GM19452 (cell line): ENCODE results near the gene DNAJC10.

Experiments
- ATAC-seq: cut with Tn5 transposase; IDR thresholded peaks from one replicate; pipeline ENCODE4 v1.9.1; 2021; ENCODE audit not compliant: unreplicated experiment

Gene DNAJC10

GRCh38 chr2:182831921-182832320 lies 115.9 kb downstream of the DNAJC10 start:
- ATAC-seq: no peak

DNA sequence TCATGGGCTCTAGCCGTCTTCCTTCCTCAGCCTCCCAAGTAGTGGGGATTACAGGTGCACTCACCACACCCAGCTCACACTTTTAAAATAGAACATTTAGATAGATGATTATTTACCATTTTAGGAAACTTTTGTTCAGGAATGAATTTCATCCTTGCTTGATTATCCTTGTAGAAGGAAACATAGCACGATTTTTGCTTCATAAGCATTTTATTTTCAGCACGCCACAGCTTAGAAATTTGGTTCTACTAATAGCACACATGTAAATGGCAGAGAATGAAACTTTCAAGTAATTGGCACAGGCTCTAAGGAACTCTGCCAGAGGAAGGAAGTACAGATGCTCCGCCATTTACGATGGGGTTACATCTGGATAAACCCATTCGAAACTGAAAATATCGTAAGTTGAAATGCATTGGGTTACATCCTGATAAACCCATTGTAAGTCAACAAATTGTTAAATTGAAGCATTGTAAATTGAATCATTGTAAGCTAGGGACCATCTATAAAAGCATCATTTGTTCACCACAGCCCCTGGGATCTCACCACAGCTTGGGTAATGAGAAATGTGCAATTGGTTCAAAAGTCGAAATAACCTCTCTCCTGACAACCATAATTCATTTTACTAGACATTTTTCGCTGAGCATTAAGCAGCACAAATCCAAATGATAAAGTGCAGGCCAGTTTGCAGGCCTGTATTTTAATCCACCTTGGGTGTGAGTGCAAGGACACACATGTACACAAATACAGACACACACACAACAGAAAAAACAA lies 117.2 kb downstream of the DNAJC10 start:
- ATAC-seq: no peak

DNA sequence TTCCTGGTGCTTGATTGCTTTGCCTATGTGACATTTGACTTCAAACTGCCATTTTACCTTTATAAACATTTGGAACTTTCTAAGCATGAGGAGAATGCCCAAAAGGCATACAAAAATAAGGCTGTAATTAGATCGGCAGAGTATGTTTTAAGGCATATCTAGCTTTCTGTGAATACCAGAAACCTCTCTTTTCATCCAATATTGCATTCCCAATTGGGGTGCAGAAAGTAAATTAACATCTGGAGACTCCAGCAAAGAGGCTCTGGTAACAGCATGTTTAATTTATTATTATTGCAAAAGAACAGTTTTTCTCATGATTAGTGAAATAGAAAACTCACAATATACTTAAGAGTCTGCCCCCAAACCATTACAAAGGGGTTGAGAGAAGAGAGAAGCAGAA lies 118.2 kb downstream of the DNAJC10 start:
- no peak for ATAC-seq

GRCh38 chr2:182836451-182836850 lies 120.4 kb downstream of the DNAJC10 start:
- no peak for ATAC-seq
